ENCODE measurements around the gene ACAD9. TPM values are rescaled to one million over a fixed set of nuclear protein-coding genes. Genes with fewer than 3 reads are reported as not detected.

Gene ACAD9
- polyA plus RNA-seq, 3 donors, result 21.9 to 27.7 (median 25.6) TPM

- peaks cover 0 to 2% (median 0%) of the 10 kb centered on the region in 7 donors for H3K9me3 Mint-ChIP-seq
- no peaks in the 10 kb centered on the region for H3K27me3 ChIP-seq (ENCODE audit: control insufficient read depth in 2 of 2, insufficient read depth in 2 of 2, low read length in 2 of 2)
- H3K36me3 Mint-ChIP-seq, result peaks cover 87 to 96% of the 10 kb centered on the region in 2 donors
- no peak overlapping the region for H3K9ac ChIP-seq (ENCODE audit: insufficient read depth, low read length, poor library complexity, severe bottlenecking)
- H3K4me3 Mint-ChIP-seq, result no peak overlapping the region
- H3K36me3 ChIP-seq (replicated peaks in 1 of 2; ENCODE audit: control insufficient read depth in 1 of 2, insufficient read depth in 2 of 2, low read length in 2 of 2), result peaks cover 94 to 100% of the 10 kb centered on the region in 2 donors
- no peak overlapping the region for H3K27ac ChIP-seq (ENCODE audit: low read depth in 1 of 2, low read length in 2 of 2)
- intact Hi-C loops (cut with micrococcal nuclease), result no loop called here
- no peaks in the 10 kb centered on the region for H3K4me1 Mint-ChIP-seq
- no peaks in the 10 kb centered on the region for H4K20me1 ChIP-seq (ENCODE audit: insufficient read depth, low read length)
- no peaks in the 10 kb centered on the region for H3K27me3 Mint-ChIP-seq (ENCODE audit: low read depth in 3 of 3)
- no peak for TF ChIP-seq CTCF (IDR thresholded peaks at IDR 0.05)
- H2AFZ ChIP-seq (ENCODE audit: insufficient read depth, low read depth, low read length, poor library complexity, severe bottlenecking), result no peak overlapping the region
- no peak overlapping the region for H3K27ac Mint-ChIP-seq
- WGBS (ENCODE audit: insufficient coverage), result 86% methylated on average over 5 of the region's 6 CpGs
- H3K4me2 ChIP-seq (replicated peaks; ENCODE audit: extremely low read depth, low read length, poor library complexity, severe bottlenecking), result no peak overlapping the region
- H3K4me3 ChIP-seq (replicated peaks in 1 of 3; ENCODE audit: low read depth in 2 of 3, low read length in 3 of 3), result no peak overlapping the region
- no peaks in the 10 kb centered on the region for H3K4me1 ChIP-seq (ENCODE audit: control insufficient read depth in 1 of 2, insufficient read depth in 2 of 2, low read length in 2 of 2)
- no peaks in the 10 kb centered on the region for H3K9me3 ChIP-seq (replicated peaks in 1 of 2; ENCODE audit: control insufficient read depth in 1 of 2, insufficient read depth in 1 of 2, low read length in 2 of 2)
- H3K79me2 ChIP-seq (ENCODE audit: insufficient read depth, low read length), result no peaks in the 10 kb centered on the region
- no peak for DNase-seq
Observed at GRCh38 chr3:128908951-128909350, 29.5 kb downstream of the ACAD9 start.

DNA sequence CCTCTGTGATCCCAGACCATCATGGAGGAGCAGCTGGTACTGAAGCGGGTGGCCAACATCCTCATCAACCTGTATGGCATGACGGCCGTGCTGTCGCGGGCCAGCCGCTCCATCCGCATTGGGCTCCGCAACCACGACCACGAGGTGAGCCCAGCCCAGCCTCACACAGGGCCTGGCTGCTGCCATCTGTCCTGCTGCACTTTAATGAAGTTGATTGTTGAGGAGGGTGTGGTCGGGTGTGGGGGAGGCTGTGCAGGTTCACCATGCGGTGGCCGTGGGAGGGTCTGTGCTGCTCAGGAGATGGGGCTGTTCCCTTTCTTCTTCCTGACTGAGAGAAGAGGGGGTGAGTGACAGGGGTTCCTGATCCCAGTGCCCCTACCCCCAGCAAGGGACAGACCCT is 30.6 kb downstream of the ACAD9 start:
- H3K27ac Mint-ChIP-seq, result peak overlapping the region in 1 of 7 donors; percentile 3
- Histone ChIP-seq H3K9me3 (replicated peaks in 1 of 2; ENCODE audit: control insufficient read depth in 1 of 2, insufficient read depth in 1 of 2, low read length in 2 of 2) (no peaks in the 10 kb centered on the region), H4K20me1 (ENCODE audit: insufficient read depth, low read length) (no peaks in the 10 kb centered on the region), H3K79me2 (ENCODE audit: insufficient read depth, low read length) (no peaks in the 10 kb centered on the region), H3K36me3 (replicated peaks in 1 of 2; ENCODE audit: control insufficient read depth in 1 of 2, insufficient read depth in 2 of 2, low read length in 2 of 2) (peaks cover 94 to 100% of the 10 kb centered on the region in 2 donors), H2AFZ (ENCODE audit: insufficient read depth, low read depth, low read length, poor library complexity, severe bottlenecking) (no peak overlapping the region), H3K4me2 (replicated peaks; ENCODE audit: extremely low read depth, low read length, poor library complexity, severe bottlenecking) (no peak overlapping the region), H3K27me3 (ENCODE audit: control insufficient read depth in 2 of 2, insufficient read depth in 2 of 2, low read length in 2 of 2) (no peaks in the 10 kb centered on the region), H3K9ac (ENCODE audit: insufficient read depth, low read length, poor library complexity, severe bottlenecking) (no peak overlapping the region), H3K27ac (ENCODE audit: low read depth in 1 of 2, low read length in 2 of 2) (no peak overlapping the region), H3K4me1 (ENCODE audit: control insufficient read depth in 1 of 2, insufficient read depth in 2 of 2, low read length in 2 of 2) (no peaks in the 10 kb centered on the region), H3K4me3 (replicated peaks in 1 of 3; ENCODE audit: low read depth in 2 of 3, low read length in 3 of 3) (no peak overlapping the region)
- no peaks in the 10 kb centered on the region for H3K4me1 Mint-ChIP-seq
- no peaks in the 10 kb centered on the region for H3K27me3 Mint-ChIP-seq (ENCODE audit: low read depth in 3 of 3)
- DNase-seq, result no peak
- 93% methylated on average over 13 of the region's 13 CpGs for WGBS (ENCODE audit: insufficient coverage)
- H3K9me3 Mint-ChIP-seq, result peaks cover 0 to 2% (median 0%) of the 10 kb centered on the region in 7 donors
- peaks cover 87 to 95% of the 10 kb centered on the region in 2 donors for H3K36me3 Mint-ChIP-seq
- intact Hi-C loops (cut with micrococcal nuclease), result no loop called here
- no peak overlapping the region for H3K4me3 Mint-ChIP-seq
- TF ChIP-seq CTCF (IDR thresholded peaks at IDR 0.05), result no peak
